GM18498 (cell line): ENCODE results near the gene EFNB3.

Experiments used
- ATAC-seq: cut with Tn5 transposase; IDR thresholded peaks from one replicate; pipeline ENCODE4 v1.9.1; 2021; ENCODE audit warnings: mild to moderate bottlenecking, moderate library complexity; ENCODE audit not compliant: unreplicated experiment

EFNB3 gene

GRCh38 chr17:7697828-7698588, 7.0 kb upstream of the EFNB3 start:
- ATAC-seq: no peak

DNA sequence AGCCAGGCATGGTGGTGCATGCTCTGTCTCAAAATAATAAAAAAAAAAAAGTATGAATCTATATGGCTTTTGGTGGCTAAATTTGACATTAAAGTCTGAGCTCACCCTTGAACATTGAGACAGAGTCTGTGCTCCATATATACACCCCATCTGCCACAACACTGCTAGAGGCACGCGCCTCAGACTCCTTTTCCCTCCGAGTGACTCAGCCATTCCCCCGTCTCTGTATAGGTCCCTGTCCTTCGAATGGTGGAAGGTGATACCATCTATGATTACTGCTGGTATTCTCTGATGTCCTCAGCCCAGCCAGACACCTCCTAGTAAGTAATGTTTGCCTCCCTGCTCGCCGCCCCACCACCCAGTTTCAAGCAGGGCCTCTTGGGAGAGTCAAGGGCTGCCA, 4.5 kb upstream of the EFNB3 start:
- no peak for ATAC-seq

DNA sequence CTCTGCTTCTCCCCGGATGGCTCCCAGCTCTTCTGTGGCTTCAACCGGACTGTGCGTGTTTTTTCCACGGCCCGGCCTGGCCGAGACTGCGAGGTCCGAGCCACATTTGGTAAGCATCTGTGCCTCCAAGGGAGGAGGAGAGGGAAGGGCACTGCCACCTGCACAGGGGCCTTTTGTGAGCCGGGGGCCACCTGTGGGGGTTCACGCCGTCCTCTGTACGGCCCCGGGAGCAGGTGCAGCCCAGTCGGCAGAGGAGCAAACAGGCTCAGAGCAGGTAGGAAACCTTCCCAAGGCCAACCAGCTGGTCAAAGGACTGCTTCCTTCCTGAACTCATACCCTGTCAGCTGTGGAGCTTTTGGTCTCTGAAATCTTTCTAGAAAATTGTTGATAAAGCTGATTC, 3.3 kb upstream of the EFNB3 start:
- no peak for ATAC-seq

DNA sequence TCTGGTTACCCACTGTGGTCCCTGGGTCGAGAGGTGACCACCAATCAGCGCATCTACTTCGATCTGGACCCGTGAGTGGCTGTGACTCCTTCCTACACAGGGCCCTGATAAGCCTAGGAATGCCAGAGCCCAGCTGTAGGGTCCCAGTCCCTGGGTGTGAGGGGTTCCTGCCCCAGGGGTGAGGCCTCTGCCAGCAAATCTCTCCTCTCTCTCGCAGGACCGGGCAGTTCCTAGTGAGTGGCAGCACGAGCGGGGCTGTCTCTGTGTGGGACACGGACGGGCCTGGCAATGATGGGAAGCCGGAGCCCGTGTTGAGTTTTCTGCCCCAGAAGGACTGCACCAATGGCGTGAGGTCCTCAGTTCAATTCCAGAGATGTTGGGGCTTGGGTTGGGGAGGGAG, 2.2 kb upstream of the EFNB3 start:
- ATAC-seq: no peak

DNA sequence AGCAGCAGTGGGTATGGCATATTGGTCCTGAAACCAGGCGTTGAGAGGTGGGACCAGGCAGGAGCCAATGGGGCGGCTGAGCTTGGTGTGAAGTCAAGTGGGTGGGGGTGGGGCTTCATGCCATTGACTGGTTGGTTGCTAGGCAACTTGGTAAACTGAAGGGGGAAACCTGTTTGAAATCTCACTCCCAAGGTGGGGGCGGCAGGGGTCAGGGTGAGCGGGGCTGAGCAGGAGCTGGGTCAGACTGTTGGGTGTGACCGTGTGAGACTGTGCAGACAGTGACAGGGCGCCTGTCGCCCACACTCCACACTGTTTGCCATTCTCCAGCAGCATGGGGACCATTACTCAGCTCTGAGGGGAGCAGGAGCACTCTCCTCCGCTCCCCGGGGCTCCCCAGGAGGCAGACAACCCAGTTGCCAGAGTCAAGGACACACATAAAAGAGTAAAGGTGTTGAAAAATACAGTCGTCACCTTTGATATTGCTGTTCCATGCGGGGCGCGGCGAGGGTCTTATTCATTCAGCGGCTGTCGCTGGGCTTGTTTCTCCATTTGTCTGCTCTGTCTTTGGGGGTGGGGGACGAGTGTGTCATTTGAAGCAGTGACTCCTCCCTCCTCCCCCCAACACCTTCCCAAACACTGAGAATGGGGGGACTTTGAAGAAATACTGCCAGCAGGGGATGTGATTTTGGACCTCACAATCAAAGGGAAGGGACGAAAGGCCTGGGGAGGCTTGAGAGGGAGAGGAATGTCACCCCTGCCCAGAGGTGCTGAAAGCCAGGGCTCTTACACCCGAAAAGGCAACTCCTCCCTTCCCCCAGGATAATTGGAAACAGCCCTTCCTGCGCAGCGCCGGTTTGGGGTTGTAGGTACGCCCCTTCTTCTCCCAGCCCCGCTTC, 1.2 kb upstream of the EFNB3 start:
- no peak for ATAC-seq

- ATAC-seq: no peak
Observed at GRCh38 chr17:7705269-7706255, 560 bp downstream of the EFNB3 start.

- no peak for ATAC-seq
Observed at GRCh38 chr17:7706631-7707354, 1.8 kb downstream of the EFNB3 start.

- no peak for ATAC-seq
Observed at GRCh38 chr17:7707446-7707845, 2.4 kb downstream of the EFNB3 start.

DNA sequence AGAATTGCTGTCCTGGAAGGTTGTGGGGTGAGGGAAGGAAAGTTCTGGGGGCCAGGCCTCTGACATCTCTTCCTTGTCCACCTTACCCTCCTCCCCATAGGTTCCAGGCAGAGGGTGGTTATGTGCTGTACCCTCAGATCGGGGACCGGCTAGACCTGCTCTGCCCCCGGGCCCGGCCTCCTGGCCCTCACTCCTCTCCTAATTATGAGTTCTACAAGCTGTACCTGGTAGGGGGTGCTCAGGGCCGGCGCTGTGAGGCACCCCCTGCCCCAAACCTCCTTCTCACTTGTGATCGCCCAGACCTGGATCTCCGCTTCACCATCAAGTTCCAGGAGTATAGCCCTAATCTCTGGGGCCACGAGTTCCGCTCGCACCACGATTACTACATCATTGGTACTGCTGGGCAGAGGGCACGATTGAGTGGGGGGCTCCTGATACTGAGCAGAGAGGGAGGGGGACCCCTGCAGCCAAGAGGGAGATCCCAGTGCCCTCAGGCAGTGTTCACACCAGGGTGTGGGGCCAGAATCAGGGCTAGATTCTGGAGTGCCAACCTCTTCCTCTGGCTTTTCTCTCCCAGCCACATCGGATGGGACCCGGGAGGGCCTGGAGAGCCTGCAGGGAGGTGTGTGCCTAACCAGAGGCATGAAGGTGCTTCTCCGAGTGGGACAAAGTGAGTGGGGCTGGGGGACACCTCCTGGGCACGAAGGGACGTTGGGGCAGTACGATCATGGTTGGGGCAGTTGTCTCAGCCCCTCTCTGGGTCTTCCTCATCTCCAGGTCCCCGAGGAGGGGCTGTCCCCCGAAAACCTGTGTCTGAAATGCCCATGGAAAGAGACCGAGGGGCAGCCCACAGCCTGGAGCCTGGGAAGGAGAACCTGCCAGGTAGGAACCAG, 3.1 kb downstream of the EFNB3 start:
- ATAC-seq: no peak

- ATAC-seq: no peak
Observed at GRCh38 chr17:7709031-7709430, 4.0 kb downstream of the EFNB3 start.

GRCh38 chr17:7710301-7710700, 5.3 kb downstream of the EFNB3 start:
- ATAC-seq: no peak

DNA sequence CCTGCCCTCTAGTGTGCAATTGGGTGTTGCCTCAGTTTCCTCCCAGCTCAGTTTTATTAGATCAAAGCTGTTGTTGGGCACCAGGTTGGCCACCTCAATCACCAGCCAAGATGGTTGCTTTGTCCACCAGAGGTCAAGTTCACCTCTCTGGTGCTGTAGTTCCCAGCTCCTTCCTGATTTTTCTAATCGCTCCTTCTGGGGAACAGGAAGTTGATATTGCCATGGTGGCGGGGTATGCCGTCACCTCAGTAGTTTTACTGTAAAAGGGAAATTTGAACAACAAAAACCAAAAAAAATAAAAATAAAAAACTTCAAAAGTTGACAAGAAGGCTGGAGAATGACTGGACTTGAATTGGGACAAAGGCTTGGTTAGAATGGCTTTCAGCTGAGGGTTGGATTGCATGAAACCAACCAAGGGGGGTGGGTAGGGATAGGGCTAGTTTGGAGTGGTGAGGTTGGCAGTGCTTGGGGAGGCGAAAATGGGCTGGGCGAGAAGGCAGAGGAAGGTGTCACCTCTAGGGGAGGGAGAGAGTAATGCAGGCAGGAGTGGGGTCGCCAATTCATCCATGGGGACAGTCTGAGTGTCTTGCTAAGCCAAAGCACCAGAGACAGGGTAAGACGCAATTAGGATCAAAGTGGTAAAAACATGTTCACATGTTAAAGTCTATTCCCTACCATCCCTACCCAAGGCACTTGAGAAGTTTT, 6.2 kb downstream of the EFNB3 start:
- ATAC-seq: no peak

GRCh38 chr17:7712111-7712771, 7.2 kb downstream of the EFNB3 start:
- no peak for ATAC-seq

- no peak for ATAC-seq
Observed at GRCh38 chr17:7713782-7714181, 8.8 kb downstream of the EFNB3 start.

GRCh38 chr17:7714721-7715594, 10.0 kb downstream of the EFNB3 start:
- ATAC-seq: no peak

- ATAC-seq: no peak
Observed at GRCh38 chr17:7715936-7716886, 11.2 kb downstream of the EFNB3 start.
